K562 (cell line): ENCODE results near the gene TSTD1. TPM values are rescaled to one million over a fixed set of nuclear protein-coding genes. Genes with fewer than 3 reads are reported as not detected.

Experiments used
- ATF6 ChIP-seq: sonication (generic); formaldehyde crosslinking; IDR thresholded peaks from 2 replicates; pipeline ENCODE4 v1.4.0; 2020; ENCODE audit warnings: mild to moderate bottlenecking, missing genetic modification reagents
- CEBPB ChIP-seq: fragments of 450-650 bp; IDR thresholded peaks from 2 replicates; pipeline ENCODE4 v1.6.1; 2016; ENCODE audit warnings: missing genetic modification characterization, missing compliant biosample characterization
- EHMT2 ChIP-seq: fragments of 450-650 bp; IDR thresholded peaks from 2 replicates; pipeline ENCODE4 v1.6.1; 2018; ENCODE audit warnings: antibody characterized with exemption
- FOXK1 ChIP-seq: sonication (generic); formaldehyde crosslinking; IDR thresholded peaks from 2 replicates; pipeline ENCODE4 v1.8.0; 2022; ENCODE audit warnings: missing genetic modification reagents, mild to moderate bottlenecking, borderline replicate concordance
- FOXM1 ChIP-seq, 2 experiments: fragments of 450-650 bp in 1 of 2; sonication (generic) in 1 of 2; formaldehyde crosslinking in 1 of 2; IDR thresholded peaks; 2 replicates each; pipeline versions ENCODE4 v1.6.1 to v1.9.0; 2017 to 2022; ENCODE audit warnings: low read depth in 2 of 2, mild to moderate bottlenecking in 2 of 2, missing genetic modification reagents in 1 of 2, moderate library complexity in 1 of 2
- GATA2 ChIP-seq: sonication (generic); formaldehyde crosslinking; IDR thresholded peaks from 2 replicates; pipeline ENCODE4 v1.4.0; 2020; ENCODE audit warnings: mild to moderate bottlenecking, missing genetic modification reagents
- IFI16 ChIP-seq: fragments of 250-450 bp; sonication (Bioruptor Pico); IDR thresholded peaks from 2 replicates; pipeline ENCODE4 v2.1.2; 2022; ENCODE audit warnings: mild to moderate bottlenecking, inconsistent platforms
- LARP7 ChIP-seq: fragments of 450-650 bp; IDR thresholded peaks from 2 replicates; pipeline ENCODE4 v1.6.1; 2016
- LCOR ChIP-seq: sonication (generic); formaldehyde crosslinking; IDR thresholded peaks from 2 replicates; pipeline ENCODE4 v1.8.0; 2022; ENCODE audit warnings: mild to moderate bottlenecking, missing genetic modification reagents
- MCM5 ChIP-seq: fragments of 450-650 bp; IDR thresholded peaks from 2 replicates; pipeline ENCODE4 v1.6.1; 2016; ENCODE audit warnings: low read depth
- MNT ChIP-seq, 2 experiments: fragments of 450-650 bp; conservative IDR thresholded peaks; 2 replicates each; pipeline ENCODE4 v1.6.1; 2017; ENCODE audit warnings: mild to moderate bottlenecking in 2 of 2, moderate library complexity in 2 of 2
- NEUROD1 ChIP-seq: fragments of 150-350 bp; IDR thresholded peaks from 2 replicates; pipeline ENCODE4 v1.6.1; 2014; ENCODE audit warnings: borderline replicate concordance, low read length, low read depth; ENCODE audit not compliant: partially characterized antibody
- NFE2 ChIP-seq: IDR thresholded peaks from 2 replicates; pipeline ENCODE4 v1.6.1; 2014; ENCODE audit warnings: antibody characterized with exemption, low read depth
- SAP30 ChIP-seq: fragments of 200-600 bp; sonication (generic); IDR thresholded peaks from 2 replicates; pipeline ENCODE4 v1.6.1; 2012; ENCODE audit warnings: borderline replicate concordance, low read depth, mild to moderate bottlenecking, moderate library complexity, low read length, control low read depth, inconsistent platforms; ENCODE audit not compliant: insufficient read depth, poor library complexity, severe bottlenecking
- SNIP1 ChIP-seq: fragments of 450-650 bp; IDR thresholded peaks from 2 replicates; pipeline ENCODE4 v1.7.1; 2017; ENCODE audit warnings: low read depth, mild to moderate bottlenecking
- TAF15 ChIP-seq: fragments of 200-400 bp; formaldehyde crosslinking; IDR thresholded peaks from 2 replicates; pipeline ENCODE4 v1.6.1; 2017; ENCODE audit warnings: mild to moderate bottlenecking, low read depth, low read length, moderate library complexity
- TEAD2 ChIP-seq: fragments of 450-650 bp; IDR thresholded peaks from 2 replicates; pipeline ENCODE4 v1.6.1; 2016; ENCODE audit warnings: missing genetic modification characterization, control low read depth, missing compliant biosample characterization
- THAP12 ChIP-seq: fragments of 250-450 bp; sonication (Bioruptor Pico); IDR thresholded peaks from 2 replicates; pipeline ENCODE4 v1.9.0; 2021; ENCODE audit warnings: mild to moderate bottlenecking, inconsistent platforms
- THRAP3 ChIP-seq: fragments of 450-650 bp; IDR thresholded peaks from 2 replicates; pipeline ENCODE4 v1.6.1; 2016; ENCODE audit warnings: mild to moderate bottlenecking, inconsistent platforms, borderline replicate concordance
- ZNF512 ChIP-seq: IDR thresholded peaks from 2 replicates; pipeline ENCODE4 v1.6.1; 2016; ENCODE audit warnings: missing genetic modification characterization, missing compliant biosample characterization
- polyA plus RNA-seq, 8 experiments: library from polyadenylated mRNA; depleted of rRNA in 4 of 8; stranded (reverse) in 5 of 8; unstranded in 3 of 8; fragments of >200 nt; fragmentation: Nextera tagmentation in 2 of 8; fragmentation: Illumina TruSeq in 1 of 8; extraction: Ambion mirVana in 2 of 8; extraction: Trizol in 1 of 8; gene quantifications; 2 replicates each; pipeline versions ENCODE4 v1.2.1 to v1.2.3, GENCODE V29; 2011 to 2014; ENCODE audit warnings: inconsistent platforms in 1 of 8, missing spikeins in 1 of 8
- total RNA-seq, 7 experiments: library from RNA; depleted of rRNA in 6 of 7; stranded (reverse); fragments of >200 nt in 6 of 7; fragmentation: Illumina TruSeq in 2 of 7; extraction: Trizol in 2 of 7; gene quantifications; 2 replicates each; pipeline versions ENCODE4 v1.2.1 to v1.2.3, GENCODE V29; 2011 to 2021; ENCODE audit warnings: low replicate concordance in 1 of 7

Gene TSTD1
- total and polyA plus RNA-seq, 9 of the 15 experiments (the other 6 are each of a cell fraction or from before 2014, with no cell fraction given) = 0.23 to 0.53 TPM; not detected in 7

- TF ChIP-seq CEBPB (tag) = no peak
- no peak for TF ChIP-seq LARP7
- no peak for TF ChIP-seq MCM5
- TF ChIP-seq THAP12 = no peak
- TF ChIP-seq TEAD2 (tag) = no peak
- no peak for TF ChIP-seq TAF15
- TF ChIP-seq NFE2 = no peak
- 0 out of 2 replicates have a peak, but pooled peaks have one; percentile 24 for TF ChIP-seq LCOR
- TF ChIP-seq SAP30 = peak; percentile 38
- TF ChIP-seq SNIP1 = no peak
- TF ChIP-seq MNT (conservative IDR thresholded peaks at IDR 0.05) = no peak; a peak in 2 of 4 replicates
- TF ChIP-seq IFI16 = no peak
- 0 out of 2 replicates have a peak, but pooled peaks have one; percentile 54 for TF ChIP-seq ATF6 (CRISPR knock-in tag)
- TF ChIP-seq GATA2 (CRISPR knock-in tag) = no peak
- TF ChIP-seq ZNF512 = no peak
- peak; percentile 48 for TF ChIP-seq NEUROD1
- 0 out of 2 replicates have a peak, but pooled peaks have one; percentile 42 for TF ChIP-seq FOXK1 (CRISPR knock-in tag)
- peak; percentile 95 for TF ChIP-seq EHMT2
- no peak; the same call in 1 of the 2 replicates for TF ChIP-seq THRAP3
- TF ChIP-seq FOXM1 (IDR thresholded peaks at IDR 0.05; ENCODE audit: low read depth) = no peak
- TF ChIP-seq FOXM1 (CRISPR knock-in tag; IDR thresholded peaks at IDR 0.05; ENCODE audit: low read depth) = no peak
Measured at GRCh38 chr1:161045736-161046604, 7.2 kb upstream of the TSTD1 start, which contains the start of gene USF1 (continued).
